Esophagus muscularis mucosa (tissue), 4 donors: ENCODE data around the gene RAB30. TPM values are rescaled to one million over a fixed set of nuclear protein-coding genes. Genes with fewer than 3 reads are reported as not detected.

Source experiments
- DNase-seq: peaks from one replicate; pipeline ENCODE4 v3.0.0-alpha.2; 2017; ENCODE audit errors: extremely low spot score
- H3K27ac ChIP-seq, 4 donors: fragments of 200-600 bp; sonication (generic); replicated peaks in 1 of 4; 1 replicate in 3 of 4; 2 replicates in 1 of 4; pipeline ENCODE4 v1.5.1; 2016 to 2019; ENCODE audit warnings: mild to moderate bottlenecking in 1 of 4
- H3K27me3 ChIP-seq, 4 donors: fragments of 200-600 bp; sonication (generic); one replicate each; pipeline versions ENCODE4 v1.5.1 to v1.6.0; 2016 to 2019
- H3K36me3 ChIP-seq, 4 donors: fragments of 200-600 bp; sonication (generic); one replicate each; pipeline ENCODE4 v1.5.1; 2016 to 2019
- H3K4me1 ChIP-seq, 4 donors: fragments of 200-600 bp; sonication (generic); one replicate each; pipeline ENCODE4 v1.5.1; 2016 to 2019
- H3K4me3 ChIP-seq, 4 donors: fragments of 200-600 bp; sonication (generic); 1 replicate in 2 of 4; 2 replicates in 2 of 4; pipeline ENCODE4 v1.5.1; 2016 to 2019; ENCODE audit warnings: mild to moderate bottlenecking in 4 of 4, moderate library complexity in 1 of 4
- H3K9me3 ChIP-seq, 4 donors: fragments of 200-600 bp; sonication (generic); 1 replicate in 3 of 4; 2 replicates in 1 of 4; pipeline ENCODE4 v1.5.1; 2016 to 2019
- EP300 ChIP-seq: sonication (generic); formaldehyde crosslinking; IDR thresholded peaks from one replicate; pipeline ENCODE4 v1.6.1; 2017; ENCODE audit warnings: antibody characterized with exemption
- POLR2A ChIP-seq: fragments of 450-650 bp; IDR thresholded peaks from one replicate; pipeline ENCODE4 v1.6.1; 2017; ENCODE audit warnings: antibody characterized with exemption, moderate library complexity, mild to moderate bottlenecking, low read depth
- POLR2AphosphoS5 ChIP-seq, 2 donors: sonication (generic); formaldehyde crosslinking; IDR thresholded peaks; one replicate each; pipeline ENCODE4 v1.6.1; 2017; ENCODE audit warnings: antibody characterized with exemption in 2 of 2
- WGBS: methylation state at CpG from one replicate; pipeline ENCODE4 v1.1.5; 2018; 5-methylcytosine and 5-hydroxymethylcytosine counted together
- intact Hi-C: fragments of 100-400 bp; cut with DNase I; formaldehyde crosslinking; loops from one replicate; pipeline ENCODE4 v1.15.1; 2023
- total RNA-seq, 4 donors: library from RNA; depleted of rRNA; stranded (reverse); fragments of >200 nt; gene quantifications; one replicate each; pipeline versions ENCODE4 v1.1.0 to v1.2.1, GENCODE V29; 2016
- TF ChIP-seq, protein P1 (sequence below), 3 experiments: fragments of 200-600 bp in 2 of 3; fragments of 450-650 bp in 1 of 3; sonication (generic) in 2 of 3; IDR thresholded peaks; one replicate each; pipeline ENCODE4 v1.5.1; 2017 to 2019; ENCODE audit warnings: antibody characterized with exemption in 3 of 3, mild to moderate bottlenecking in 2 of 3, moderate library complexity in 1 of 3

RAB30 gene
- total RNA-seq, 4 donors from 2014 or later = 11.3 to 19.8 (median 18.2) TPM

DNA sequence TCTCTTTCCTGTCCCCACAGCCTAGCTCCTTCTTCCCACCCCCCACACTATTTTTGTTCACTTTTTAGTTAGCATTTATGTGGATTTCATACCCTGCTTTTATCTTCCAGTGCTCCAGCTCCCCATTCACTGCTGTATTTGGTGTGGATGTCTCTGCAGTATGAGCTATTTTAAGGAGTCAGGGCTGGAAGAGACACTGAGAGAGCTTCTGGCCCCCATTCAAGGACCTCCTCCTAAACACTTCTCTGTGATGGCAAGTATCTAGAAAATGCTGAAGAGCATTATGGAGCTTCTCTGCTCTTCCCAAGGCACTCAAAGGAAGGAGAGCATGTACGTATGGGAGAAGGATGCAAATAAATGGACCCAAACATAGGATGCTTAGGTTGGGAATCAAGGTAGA, 79.5 kb downstream of the RAB30 start:
- H3K4me3 ChIP-seq = no peak overlapping the region
- DNase-seq = no peak
- no peaks in the 10 kb centered on the region for H3K9me3 ChIP-seq
- peaks cover 39 to 47% (median 46%) of the 10 kb centered on the region in 4 donors for H3K4me1 ChIP-seq
- H3K36me3 ChIP-seq = peaks cover 0 to 13% (median 2%) of the 10 kb centered on the region in 4 donors
- 40% methylated on average over 1 of the region's 1 CpG for WGBS
- intact Hi-C loops = loop anchor here (10.0 kb wide), 3 partner anchors 53 to 163 kb away; partner anchors contain the start of genes PCF11 and RAB30
- peak overlapping the region in 3 of 4 donors; percentile 5 to 35 (median 30) for H3K27ac ChIP-seq
- no peaks in the 10 kb centered on the region for H3K27me3 ChIP-seq
- no peak for TF ChIP-seq POLR2AphosphoS5 (IDR thresholded peaks at IDR 0.05)
- TF ChIP-seq EP300 = no peak
- no peak for TF ChIP-seq POLR2A
- TF ChIP-seq, protein P1, sequence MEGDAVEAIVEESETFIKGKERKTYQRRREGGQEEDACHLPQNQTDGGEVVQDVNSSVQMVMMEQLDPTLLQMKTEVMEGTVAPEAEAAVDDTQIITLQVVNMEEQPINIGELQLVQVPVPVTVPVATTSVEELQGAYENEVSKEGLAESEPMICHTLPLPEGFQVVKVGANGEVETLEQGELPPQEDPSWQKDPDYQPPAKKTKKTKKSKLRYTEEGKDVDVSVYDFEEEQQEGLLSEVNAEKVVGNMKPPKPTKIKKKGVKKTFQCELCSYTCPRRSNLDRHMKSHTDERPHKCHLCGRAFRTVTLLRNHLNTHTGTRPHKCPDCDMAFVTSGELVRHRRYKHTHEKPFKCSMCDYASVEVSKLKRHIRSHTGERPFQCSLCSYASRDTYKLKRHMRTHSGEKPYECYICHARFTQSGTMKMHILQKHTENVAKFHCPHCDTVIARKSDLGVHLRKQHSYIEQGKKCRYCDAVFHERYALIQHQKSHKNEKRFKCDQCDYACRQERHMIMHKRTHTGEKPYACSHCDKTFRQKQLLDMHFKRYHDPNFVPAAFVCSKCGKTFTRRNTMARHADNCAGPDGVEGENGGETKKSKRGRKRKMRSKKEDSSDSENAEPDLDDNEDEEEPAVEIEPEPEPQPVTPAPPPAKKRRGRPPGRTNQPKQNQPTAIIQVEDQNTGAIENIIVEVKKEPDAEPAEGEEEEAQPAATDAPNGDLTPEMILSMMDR (IDR thresholded peaks at IDR 0.05) = no peak

- H3K9me3 ChIP-seq = no peaks in the 10 kb centered on the region
- no peak for DNase-seq
- TF ChIP-seq POLR2AphosphoS5 (IDR thresholded peaks at IDR 0.05) = no peak
- TF ChIP-seq, protein P1 (IDR thresholded peaks at IDR 0.05) = no peak
- H3K36me3 ChIP-seq = peaks cover 0 to 35% (median 13%) of the 10 kb centered on the region in 4 donors
- H3K27ac ChIP-seq = no peak overlapping the region
- 86% methylated on average over 9 of the region's 9 CpGs for WGBS
- no peaks in the 10 kb centered on the region for H3K27me3 ChIP-seq
- H3K4me1 ChIP-seq = peaks cover 19 to 27% (median 25%) of the 10 kb centered on the region in 4 donors
- intact Hi-C loops = loop anchor here (10.0 kb wide), 3 partner anchors 55 to 165 kb away; partner anchors contain the start of genes PCF11 and RAB30
- H3K4me3 ChIP-seq = no peak overlapping the region
These were observed 81.9 kb downstream of the RAB30 start for GRCh38 chr11:82989628-82990404.

DNA sequence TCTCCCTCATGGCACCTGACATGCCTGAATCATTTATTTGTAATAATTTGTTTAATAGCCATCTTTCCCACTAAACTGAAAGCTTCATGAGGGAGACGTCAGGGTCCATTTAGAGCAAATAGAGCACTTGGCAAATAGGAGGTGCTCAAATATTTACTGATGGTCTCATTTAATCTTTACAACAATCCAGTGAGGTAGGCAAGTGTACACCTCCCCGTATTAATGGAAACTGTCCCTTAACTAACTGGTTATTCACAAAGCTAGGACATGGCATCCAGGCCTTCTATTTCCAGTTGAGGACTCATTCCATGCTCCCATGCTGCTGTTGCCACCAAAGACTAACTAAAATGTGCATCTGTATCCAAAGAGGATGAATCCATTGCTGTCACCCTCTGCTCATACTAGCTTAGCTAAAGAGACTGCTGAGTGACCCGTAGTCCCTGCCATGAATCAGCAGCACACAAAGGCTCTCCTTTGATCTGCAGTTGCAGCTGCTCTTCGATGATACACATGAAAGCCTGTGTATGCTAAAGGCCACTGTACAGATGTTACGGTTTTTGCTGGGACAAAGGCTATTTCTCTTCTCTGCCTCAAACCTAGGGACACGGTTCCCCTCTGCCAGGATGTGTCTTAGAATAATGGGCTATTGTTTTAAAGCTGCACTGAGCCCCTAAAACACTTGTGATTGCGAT, 82.6 kb downstream of the RAB30 start:
- no peak for TF ChIP-seq EP300
- TF ChIP-seq POLR2AphosphoS5 (IDR thresholded peaks at IDR 0.05) = no peak
- TF ChIP-seq POLR2A = no peak
- TF ChIP-seq, protein P1 (IDR thresholded peaks at IDR 0.05) = no peak
- Histone ChIP-seq H3K27me3 (no peaks in the 10 kb centered on the region), H3K9me3 (no peaks in the 10 kb centered on the region), H3K36me3 (peaks cover 4 to 43% (median 18%) of the 10 kb centered on the region in 4 donors), H3K27ac (no peak overlapping the region), H3K4me1 (peaks cover 12 to 19% (median 18%) of the 10 kb centered on the region in 4 donors), H3K4me3 (no peak overlapping the region)
- 77% methylated on average over 7 of the region's 7 CpGs for WGBS
- intact Hi-C loops = no loop called here
- no peak for DNase-seq

- H3K27me3 ChIP-seq = no peaks in the 10 kb centered on the region
- 98% methylated on average over 2 of the region's 2 CpGs for WGBS
- no peak overlapping the region for H3K4me3 ChIP-seq
- no peak for DNase-seq
- peaks cover 7 to 46% (median 23%) of the 10 kb centered on the region in 4 donors for H3K36me3 ChIP-seq
- H3K9me3 ChIP-seq = no peaks in the 10 kb centered on the region
- peaks cover 10 to 16% (median 14%) of the 10 kb centered on the region in 4 donors for H3K4me1 ChIP-seq
- TF ChIP-seq EP300 (no peak), POLR2AphosphoS5 (IDR thresholded peaks at IDR 0.05) (no peak), POLR2A (no peak)
- intact Hi-C loops = no loop called here
- no peak overlapping the region for H3K27ac ChIP-seq
These were observed 83.7 kb downstream of the RAB30 start for GRCh38 chr11:82987997-82988396.

DNA sequence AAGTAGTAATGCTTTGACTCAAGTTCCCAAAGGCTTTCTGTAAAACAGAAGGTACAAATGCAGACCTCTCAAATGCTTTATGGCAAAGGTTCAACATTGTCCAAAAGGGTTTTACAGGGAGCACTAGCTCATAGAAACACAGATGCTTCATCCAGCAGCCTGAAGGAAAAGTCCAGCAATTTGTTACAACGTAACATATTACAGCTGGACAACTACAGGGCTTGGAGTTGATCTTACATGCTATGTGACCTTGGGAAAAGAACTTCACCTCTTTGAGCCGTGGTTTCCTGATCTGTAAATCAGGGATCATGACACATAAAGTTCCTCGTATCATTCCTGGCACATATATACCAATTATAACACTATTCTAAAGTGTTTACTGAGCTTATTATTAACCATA, 85.3 kb downstream of the RAB30 start:
- 66% methylated on average over 3 of the region's 3 CpGs for WGBS
- no peak overlapping the region for H3K27ac ChIP-seq

More for the DNA sequence above, 85.3 kb downstream of the RAB30 start:
- TF ChIP-seq POLR2AphosphoS5 (IDR thresholded peaks at IDR 0.05) (no peak), EP300 (no peak), POLR2A (no peak)
- TF ChIP-seq, protein P1 (IDR thresholded peaks at IDR 0.05) = no peak
- H3K4me1 ChIP-seq = peaks cover 0 to 2% (median under 1%) of the 10 kb centered on the region in 4 donors
- H3K36me3 ChIP-seq = peaks cover 7 to 58% (median 33%) of the 10 kb centered on the region in 4 donors
- no peaks in the 10 kb centered on the region for H3K9me3 ChIP-seq
- no peak for DNase-seq
- no peaks in the 10 kb centered on the region for H3K27me3 ChIP-seq
- intact Hi-C loops = no loop called here
- no peak overlapping the region for H3K4me3 ChIP-seq
